ENCODE measurements around the gene DNM3.
A peak's percentile ranks its signal among the peaks of the same experiment; 100 is the strongest.
"Not testable (repeated sequence)": the region's sequence is repeated elsewhere in the genome, so short reads cannot be mapped to it uniquely, and the experiment has no call there.

Gene DNM3

GRCh38 chr1:172427191-172427590, 585.9 kb downstream of the DNM3 start:
- no peak for DNase-seq
- in situ Hi-C loops (cut with MboI; ENCODE audit: low pct_unique_long_range_greater_than_20kb, low sequenced_read_pairs), result no loop called here

GRCh38 chr1:172429331-172430127, 588.2 kb downstream of the DNM3 start:
- in situ Hi-C loops (cut with MboI; ENCODE audit: low pct_unique_long_range_greater_than_20kb, low sequenced_read_pairs), result no loop called here
- DNase-seq, result peak; percentile 65

GRCh38 chr1:172430128-172430454, 588.8 kb downstream of the DNM3 start:
- DNase-seq, result no peak
- in situ Hi-C loops (cut with MboI; ENCODE audit: low pct_unique_long_range_greater_than_20kb, low sequenced_read_pairs), result no loop called here

GRCh38 chr1:172431204-172431603, 589.9 kb downstream of the DNM3 start:
- in situ Hi-C loops (cut with MboI; ENCODE audit: low pct_unique_long_range_greater_than_20kb, low sequenced_read_pairs), result no loop called here

GRCh38 chr1:172431721-172432192, 590.5 kb downstream of the DNM3 start:
- in situ Hi-C loops (cut with MboI; ENCODE audit: low pct_unique_long_range_greater_than_20kb, low sequenced_read_pairs), result no loop called here
- DNase-seq, result no peak

More at GRCh38 chr1:172431204-172431603, 589.9 kb downstream of the DNM3 start:
- DNase-seq, result no peak

- in situ Hi-C loops (cut with MboI; ENCODE audit: low pct_unique_long_range_greater_than_20kb, low sequenced_read_pairs), result not testable (repeated sequence)
These were observed 595.9 kb downstream of the DNM3 start for GRCh38 chr1:172437183-172437582.

GRCh38 chr1:172442404-172442803, 601.1 kb downstream of the DNM3 start:
- no peak for DNase-seq
- in situ Hi-C loops (cut with MboI; ENCODE audit: low pct_unique_long_range_greater_than_20kb, low sequenced_read_pairs), result no loop called here

More at GRCh38 chr1:172437183-172437582, 595.9 kb downstream of the DNM3 start:
- DNase-seq, result not testable (repeated sequence)

- in situ Hi-C loops (cut with MboI; ENCODE audit: low pct_unique_long_range_greater_than_20kb, low sequenced_read_pairs), result no loop called here
These were observed 601.7 kb downstream of the DNM3 start for GRCh38 chr1:172442843-172443565.

GRCh38 chr1:172443666-172444453, 602.6 kb downstream of the DNM3 start, which contains the start of gene PIGC:
Gene PIGC, minus strand, starts transcription at chr1:172444069. Its CDS starts 1,447 bp downstream, at chr1:172442622.
- in situ Hi-C loops (cut with MboI; ENCODE audit: low pct_unique_long_range_greater_than_20kb, low sequenced_read_pairs), result no loop called here

More at GRCh38 chr1:172442843-172443565, 601.7 kb downstream of the DNM3 start:
- no peak for DNase-seq

GRCh38 chr1:172446547-172446946, 605.2 kb downstream of the DNM3 start:
- in situ Hi-C loops (cut with MboI; ENCODE audit: low pct_unique_long_range_greater_than_20kb, low sequenced_read_pairs), result no loop called here
- DNase-seq, result no peak

More at GRCh38 chr1:172443666-172444453, 602.6 kb downstream of the DNM3 start, which contains the start of gene PIGC:
- peak; percentile 87 for DNase-seq

GRCh38 chr1:172447641-172448040, 606.3 kb downstream of the DNM3 start:
- DNase-seq, result no peak
- in situ Hi-C loops (cut with MboI; ENCODE audit: low pct_unique_long_range_greater_than_20kb, low sequenced_read_pairs), result no loop called here

- in situ Hi-C loops (cut with MboI; ENCODE audit: low pct_unique_long_range_greater_than_20kb, low sequenced_read_pairs), result no loop called here
- DNase-seq, result no peak
These were observed 607.8 kb downstream of the DNM3 start for GRCh38 chr1:172448995-172449584.

- peak; percentile 72 for DNase-seq
- in situ Hi-C loops (cut with MboI; ENCODE audit: low pct_unique_long_range_greater_than_20kb, low sequenced_read_pairs), result no loop called here
These were observed 608.6 kb downstream of the DNM3 start for GRCh38 chr1:172449585-172450523.

- DNase-seq, result no peak
- in situ Hi-C loops (cut with MboI; ENCODE audit: low pct_unique_long_range_greater_than_20kb, low sequenced_read_pairs), result no loop called here
These were observed 609.2 kb downstream of the DNM3 start for GRCh38 chr1:172450524-172450885.

- in situ Hi-C loops (cut with MboI; ENCODE audit: low pct_unique_long_range_greater_than_20kb, low sequenced_read_pairs), result no loop called here
- no peak for DNase-seq
These were observed 609.7 kb downstream of the DNM3 start for GRCh38 chr1:172451002-172451443.

GRCh38 chr1:172452536-172453152, 611.3 kb downstream of the DNM3 start:
- in situ Hi-C loops (cut with MboI; ENCODE audit: low pct_unique_long_range_greater_than_20kb, low sequenced_read_pairs), result no loop called here

GRCh38 chr1:172453153-172453545, 611.9 kb downstream of the DNM3 start:
- in situ Hi-C loops (cut with MboI; ENCODE audit: low pct_unique_long_range_greater_than_20kb, low sequenced_read_pairs), result no loop called here
- DNase-seq, result no peak

More at GRCh38 chr1:172452536-172453152, 611.3 kb downstream of the DNM3 start:
- DNase-seq, result no peak

GRCh38 chr1:172453607-172454006, 612.3 kb downstream of the DNM3 start:
- DNase-seq, result no peak
- in situ Hi-C loops (cut with MboI; ENCODE audit: low pct_unique_long_range_greater_than_20kb, low sequenced_read_pairs), result no loop called here
